Activated T-helper 17 cell treated with anti-CD3 and anti-CD28 coated beads, Interleukin-2, amount 50 U/mL, for 72 hours (primary cell): Measurements from ENCODE around the gene GP9. TPM values are rescaled to one million over a fixed set of nuclear protein-coding genes. Genes with fewer than 3 reads are reported as not detected.
"Not testable (repeated sequence)": the region's sequence is repeated elsewhere in the genome, so short reads cannot be mapped to it uniquely, and the experiment has no call there.

ENCODE experiments used
- ATAC-seq: fragments of 150-1000 bp; cut with Tn5 transposase; replicated peaks from 2 replicates; pipeline ENCODE4 v1.10.0; 2021; ENCODE audit warnings: mild to moderate bottlenecking, moderate library complexity
- H3K27ac Mint-ChIP-seq: one replicate; pipeline ENCODE4 v1.8.0; 2022; ENCODE audit warnings: mixed read lengths
- H3K27me3 Mint-ChIP-seq: one replicate; pipeline ENCODE4 v1.8.0; 2022; ENCODE audit warnings: mixed read lengths
- H3K36me3 Mint-ChIP-seq: one replicate; pipeline ENCODE4 v1.8.0; 2022; ENCODE audit warnings: low read depth, mild to moderate bottlenecking, mixed read lengths
- H3K4me1 Mint-ChIP-seq: one replicate; pipeline ENCODE4 v1.8.0; 2022; ENCODE audit warnings: mixed read lengths
- H3K4me3 Mint-ChIP-seq: one replicate; pipeline ENCODE4 v1.8.0; 2022; ENCODE audit warnings: mild to moderate bottlenecking, mixed read lengths
- H3K9me3 Mint-ChIP-seq: one replicate; pipeline ENCODE4 v1.8.0; 2022; ENCODE audit warnings: mixed read lengths
- total RNA-seq, 2 donors: library from RNA; stranded (reverse); gene quantifications; one replicate each; pipeline ENCODE4 v1.2.3, GENCODE V29; 2022

Gene GP9
- total RNA-seq, 2 donors from 2014 or later = not detected

- ATAC-seq = peak; percentile 30
- H3K27ac Mint-ChIP-seq, H3K27me3 Mint-ChIP-seq, H3K4me1 Mint-ChIP-seq, H3K4me3 Mint-ChIP-seq, H3K9me3 Mint-ChIP-seq: not testable (repeated sequence)
- H3K36me3 Mint-ChIP-seq = peaks cover 14% of the 10 kb centered on the region
These were observed 27.3 kb downstream of the GP9 start for GRCh38 chr3:129087904-129088303.

GRCh38 chr3:129088312-129088711 is 27.7 kb downstream of the GP9 start:
- H3K4me1 Mint-ChIP-seq, H3K27ac Mint-ChIP-seq, H3K9me3 Mint-ChIP-seq, H3K4me3 Mint-ChIP-seq, H3K27me3 Mint-ChIP-seq, ATAC-seq: not testable (repeated sequence)
- peaks cover 18% of the 10 kb centered on the region for H3K36me3 Mint-ChIP-seq

- H3K4me3 Mint-ChIP-seq = no peak overlapping the region
- H3K9me3 Mint-ChIP-seq = no peaks in the 10 kb centered on the region
- H3K27me3 Mint-ChIP-seq = no peaks in the 10 kb centered on the region
- H3K36me3 Mint-ChIP-seq = peaks cover 74% of the 10 kb centered on the region
- H3K4me1 Mint-ChIP-seq = peaks cover 19% of the 10 kb centered on the region
- no peak overlapping the region for H3K27ac Mint-ChIP-seq
- no peak for ATAC-seq
These were observed 34.7 kb downstream of the GP9 start for GRCh38 chr3:129095285-129095684.

- peak; percentile 52 for ATAC-seq
- H3K27ac Mint-ChIP-seq = peak overlapping the region; percentile 37
- no peak overlapping the region for H3K4me3 Mint-ChIP-seq
- peaks cover 38% of the 10 kb centered on the region for H3K4me1 Mint-ChIP-seq
- peaks cover 48% of the 10 kb centered on the region for H3K36me3 Mint-ChIP-seq
- H3K9me3 Mint-ChIP-seq = no peaks in the 10 kb centered on the region
- H3K27me3 Mint-ChIP-seq = no peaks in the 10 kb centered on the region
These were observed 39.7 kb downstream of the GP9 start for GRCh38 chr3:129100274-129100673.

GRCh38 chr3:129101370-129102138 is 41.0 kb downstream of the GP9 start:
- peaks cover 38% of the 10 kb centered on the region for H3K4me1 Mint-ChIP-seq

GRCh38 chr3:129103296-129103695 is 42.7 kb downstream of the GP9 start:
- Mint-ChIP-seq H3K4me1 (peaks cover 40% of the 10 kb centered on the region), H3K27ac (peak overlapping the region; percentile 49), H3K4me3 (no peak overlapping the region), H3K36me3 (peaks cover 38% of the 10 kb centered on the region), H3K9me3 (no peaks in the 10 kb centered on the region), H3K27me3 (no peaks in the 10 kb centered on the region)
- ATAC-seq = no peak

More at GRCh38 chr3:129101370-129102138, 41.0 kb downstream of the GP9 start:
- Mint-ChIP-seq H3K27me3 (no peaks in the 10 kb centered on the region), H3K27ac (peak overlapping the region; percentile 28), H3K36me3 (peaks cover 44% of the 10 kb centered on the region), H3K4me3 (no peak overlapping the region), H3K9me3 (no peaks in the 10 kb centered on the region)
- no peak for ATAC-seq

GRCh38 chr3:129104051-129104450 is 43.5 kb downstream of the GP9 start:
- Mint-ChIP-seq H3K4me1 (peaks cover 38% of the 10 kb centered on the region), H3K27ac (peak overlapping the region; percentile 49)

GRCh38 chr3:129104498-129105079 is 44.0 kb downstream of the GP9 start:
- H3K27me3 Mint-ChIP-seq = no peaks in the 10 kb centered on the region
- H3K4me3 Mint-ChIP-seq = no peak overlapping the region
- H3K36me3 Mint-ChIP-seq = peaks cover 43% of the 10 kb centered on the region
- H3K9me3 Mint-ChIP-seq = no peaks in the 10 kb centered on the region
- peaks cover 35% of the 10 kb centered on the region for H3K4me1 Mint-ChIP-seq
- no peak for ATAC-seq
- H3K27ac Mint-ChIP-seq = peak overlapping the region; percentile 49

More at GRCh38 chr3:129104051-129104450, 43.5 kb downstream of the GP9 start:
- ATAC-seq = no peak
- Mint-ChIP-seq H3K27me3 (no peaks in the 10 kb centered on the region), H3K9me3 (no peaks in the 10 kb centered on the region), H3K4me3 (no peak overlapping the region), H3K36me3 (peaks cover 42% of the 10 kb centered on the region)

GRCh38 chr3:129105862-129106261 is 45.3 kb downstream of the GP9 start:
- Mint-ChIP-seq H3K4me1 (peaks cover 27% of the 10 kb centered on the region), H3K4me3 (no peak overlapping the region), H3K36me3 (peaks cover 43% of the 10 kb centered on the region), H3K27me3 (no peaks in the 10 kb centered on the region), H3K9me3 (no peaks in the 10 kb centered on the region), H3K27ac (no peak overlapping the region)
- ATAC-seq = no peak

- no peak for ATAC-seq
- Mint-ChIP-seq H3K27ac (no peak overlapping the region), H3K4me1 (peaks cover 24% of the 10 kb centered on the region), H3K9me3 (no peaks in the 10 kb centered on the region), H3K36me3 (peaks cover 43% of the 10 kb centered on the region), H3K4me3 (no peak overlapping the region), H3K27me3 (no peaks in the 10 kb centered on the region)
These were observed 45.7 kb downstream of the GP9 start for GRCh38 chr3:129106320-129106719.

GRCh38 chr3:129106866-129107565 is 46.4 kb downstream of the GP9 start:
- no peaks in the 10 kb centered on the region for H3K27me3 Mint-ChIP-seq
- H3K9me3 Mint-ChIP-seq = no peaks in the 10 kb centered on the region
- H3K4me3 Mint-ChIP-seq = no peak overlapping the region
- ATAC-seq = no peak
- peak overlapping the region; percentile 83 for H3K27ac Mint-ChIP-seq
- H3K4me1 Mint-ChIP-seq = peaks cover 18% of the 10 kb centered on the region
- H3K36me3 Mint-ChIP-seq = peaks cover 49% of the 10 kb centered on the region

GRCh38 chr3:129107793-129108192 is 47.2 kb downstream of the GP9 start:
- peaks cover 18% of the 10 kb centered on the region for H3K4me1 Mint-ChIP-seq
- no peak for ATAC-seq
- H3K27ac Mint-ChIP-seq = peak overlapping the region; percentile 83
- peak overlapping the region; percentile 8 for H3K4me3 Mint-ChIP-seq
- H3K27me3 Mint-ChIP-seq = no peaks in the 10 kb centered on the region
- peaks cover 55% of the 10 kb centered on the region for H3K36me3 Mint-ChIP-seq
- H3K9me3 Mint-ChIP-seq = no peaks in the 10 kb centered on the region

GRCh38 chr3:129111076-129111780 is 50.6 kb downstream of the GP9 start:
- peak overlapping the region; percentile 20 for H3K27ac Mint-ChIP-seq
- not testable (repeated sequence) for H3K9me3 Mint-ChIP-seq, ATAC-seq, H3K4me3 Mint-ChIP-seq, H3K27me3 Mint-ChIP-seq
- peaks cover 83% of the 10 kb centered on the region for H3K36me3 Mint-ChIP-seq
- H3K4me1 Mint-ChIP-seq = peaks cover 17% of the 10 kb centered on the region
